CD14-positive monocyte (primary cell): ENCODE results near the gene RNF31. TPM values are rescaled to one million over a fixed set of nuclear protein-coding genes. Genes with fewer than 3 reads are reported as not detected.
A peak's percentile ranks its signal among the peaks of the same experiment; 100 is the strongest.

Experiments
- DNase-seq, 3 donors: peaks; one replicate each; pipeline ENCODE4 v3.0.0-alpha.2; 2011 to 2022
- H2AFZ ChIP-seq: 2 replicates; pipeline ENCODE4 v1.6.0; 2012; ENCODE audit warnings: mild to moderate bottlenecking, low read depth, low read length, inconsistent platforms; ENCODE audit not compliant: insufficient read depth, poor library complexity, severe bottlenecking
- H3K27ac ChIP-seq, 2 donors: 1 replicate in 1 of 2; 2 replicates in 1 of 2; pipeline ENCODE4 v1.5.1; 2012 to 2013; ENCODE audit warnings: low read length in 2 of 2, control low read depth in 1 of 2, inconsistent platforms in 1 of 2, low read depth in 1 of 2, mild to moderate bottlenecking in 1 of 2
- H3K27me3 ChIP-seq, 2 donors: one replicate each; pipeline versions ENCODE4 v1.6.0 to v1.6.1; 2011 to 2013; ENCODE audit warnings: low read length in 2 of 2; ENCODE audit not compliant: control insufficient read depth in 2 of 2, insufficient read depth in 2 of 2
- H3K36me3 ChIP-seq, 2 donors: replicated peaks in 1 of 2; 1 replicate in 1 of 2; 2 replicates in 1 of 2; pipeline versions ENCODE4 v1.5.1 to v1.6.1; 2012 to 2013; ENCODE audit warnings: low read length in 2 of 2, control low read depth in 1 of 2, inconsistent platforms in 1 of 2, mild to moderate bottlenecking in 1 of 2; ENCODE audit not compliant: insufficient read depth in 2 of 2, control insufficient read depth in 1 of 2
- H3K4me1 ChIP-seq, 2 donors: 1 replicate in 1 of 2; 2 replicates in 1 of 2; pipeline versions ENCODE4 v1.5.1 to v1.6.1; 2012 to 2013; ENCODE audit warnings: low read length in 2 of 2, control low read depth in 1 of 2, inconsistent platforms in 1 of 2, mild to moderate bottlenecking in 1 of 2, moderate library complexity in 1 of 2; ENCODE audit not compliant: insufficient read depth in 2 of 2, control insufficient read depth in 1 of 2
- H3K4me2 ChIP-seq: replicated peaks from 2 replicates; pipeline ENCODE3; 2012; ENCODE audit warnings: low read length, moderate library complexity, mild to moderate bottlenecking; ENCODE audit not compliant: poor library complexity, severe bottlenecking; ENCODE audit errors: extremely low read depth
- H3K4me3 ChIP-seq, 3 experiments: fragments of 200-600 bp in 1 of 3; sonication (generic) in 1 of 3; replicated peaks in 1 of 3; 1 replicate in 2 of 3; 2 replicates in 1 of 3; pipeline ENCODE4 v1.5.1; 2011 to 2013; ENCODE audit warnings: low read length in 3 of 3, mild to moderate bottlenecking in 3 of 3, control low read depth in 2 of 3, low read depth in 2 of 3, inconsistent platforms in 1 of 3, moderate library complexity in 1 of 3
- H3K79me2 ChIP-seq: 2 replicates; pipeline ENCODE4 v1.6.0; 2012; ENCODE audit warnings: mild to moderate bottlenecking, control low read depth, inconsistent platforms, low read length, moderate library complexity; ENCODE audit not compliant: insufficient read depth
- H3K9ac ChIP-seq: 2 replicates; pipeline ENCODE4 v1.6.0; 2017; ENCODE audit warnings: low read length, mild to moderate bottlenecking; ENCODE audit not compliant: insufficient read depth, poor library complexity, severe bottlenecking
- H3K9me3 ChIP-seq, 2 donors: replicated peaks in 1 of 2; 1 replicate in 1 of 2; 2 replicates in 1 of 2; pipeline versions ENCODE4 v1.5.1 to v1.6.1; 2012 to 2013; ENCODE audit warnings: low read length in 2 of 2, control low read depth in 1 of 2; ENCODE audit not compliant: control insufficient read depth in 1 of 2, insufficient read depth in 1 of 2
- H4K20me1 ChIP-seq: 2 replicates; pipeline ENCODE4 v1.6.0; 2012; ENCODE audit warnings: mild to moderate bottlenecking, low read length, control low read depth, moderate library complexity; ENCODE audit not compliant: insufficient read depth
- H3K27ac Mint-ChIP-seq, 7 donors: one replicate each; pipeline ENCODE4 v1.8.0; 2020; ENCODE audit warnings: mild to moderate bottlenecking in 7 of 7, mixed read lengths in 7 of 7, moderate library complexity in 6 of 7, inconsistent platforms in 2 of 7
- H3K27me3 Mint-ChIP-seq, 3 donors: one replicate each; pipeline ENCODE4 v1.8.0; 2021 to 2022; ENCODE audit warnings: low read depth in 3 of 3, mild to moderate bottlenecking in 3 of 3, mixed read lengths in 3 of 3, moderate library complexity in 3 of 3, inconsistent platforms in 1 of 3
- H3K36me3 Mint-ChIP-seq, 2 donors: one replicate each; pipeline ENCODE4 v1.8.0; 2020; ENCODE audit warnings: mixed read lengths in 2 of 2, inconsistent platforms in 1 of 2, mild to moderate bottlenecking in 1 of 2
- H3K4me1 Mint-ChIP-seq: one replicate; pipeline ENCODE4 v1.8.0; 2020; ENCODE audit warnings: mild to moderate bottlenecking, mixed read lengths
- H3K4me3 Mint-ChIP-seq, 2 donors: one replicate each; pipeline ENCODE4 v1.8.0; 2020; ENCODE audit warnings: mild to moderate bottlenecking in 2 of 2, mixed read lengths in 2 of 2, moderate library complexity in 1 of 2
- H3K9me3 Mint-ChIP-seq, 7 donors: one replicate each; pipeline ENCODE4 v1.8.0; 2020 to 2022; ENCODE audit warnings: mixed read lengths in 7 of 7, mild to moderate bottlenecking in 6 of 7, moderate library complexity in 6 of 7, inconsistent platforms in 2 of 7
- CTCF ChIP-seq: fragments of 200-600 bp; IDR thresholded peaks from one replicate; pipeline ENCODE4 v1.8.0; 2022; ENCODE audit warnings: antibody characterized with exemption, mild to moderate bottlenecking
- WGBS: methylation state at CpG from one replicate; pipeline ENCODE4 v1.1.5; 2013; ENCODE audit warnings: missing lambda C conversion rate; ENCODE audit not compliant: insufficient coverage; 5-methylcytosine and 5-hydroxymethylcytosine counted together
- intact Hi-C, 2 donors: fragments of 100-400 bp; cut with micrococcal nuclease; formaldehyde crosslinking; loops; one replicate each; pipeline versions ENCODE4 v1.15.0 to v1.15.1; 2023
- polyA plus RNA-seq, 3 donors: library from polyadenylated mRNA; depleted of rRNA in 1 of 3; unstranded in 2 of 3; stranded (reverse) in 1 of 3; fragments of 300-500 nt in 2 of 3; fragments of >200 nt in 1 of 3; fragmentation: Illumina TruSeq in 2 of 3; gene quantifications; 1 replicate in 2 of 3; 2 replicates in 1 of 3; pipeline ENCODE4 v1.2.3, GENCODE V29; 2012 to 2021

Gene RNF31
- polyA plus RNA-seq, 3 donors, result 30.7 to 63.2 (median 36.8) TPM

- peak within 1 kb of the TSS; percentile 75 to 86 for H3K4me3 Mint-ChIP-seq
- no peaks in the 10 kb centered on the region for H3K9me3 ChIP-seq
- DNase-seq, result peak; percentile 61 to 68 (median 65)
- H3K4me1 ChIP-seq, result peaks cover 32 to 41% of the 10 kb centered on the region in 2 donors
- 7% methylated on average over 52 of the region's 63 CpGs for WGBS
- no peak within 1 kb of the TSS for H3K27ac ChIP-seq
- peaks cover 33 to 61% of the 10 kb centered on the region in 2 donors for H3K36me3 ChIP-seq
- peaks cover 0 to 2% (median 0%) of the 10 kb centered on the region in 7 donors for H3K9me3 Mint-ChIP-seq
- H3K27me3 Mint-ChIP-seq, result peaks cover 10 to 19% (median 16%) of the 10 kb centered on the region in 3 donors
- peak within 1 kb of the TSS; percentile 71 for H3K4me2 ChIP-seq
- H2AFZ ChIP-seq, result peak within 1 kb of the TSS; percentile 46
- peaks cover 61 to 79% of the 10 kb centered on the region in 2 donors for H3K36me3 Mint-ChIP-seq
- H3K27me3 ChIP-seq, result no peaks in the 10 kb centered on the region
- peak within 1 kb of the TSS; percentile 17 for H3K9ac ChIP-seq
- peak within 1 kb of the TSS in 6 of 7 donors; percentile 45 to 89 (median 78) for H3K27ac Mint-ChIP-seq
- no peak for TF ChIP-seq CTCF
- peaks cover 42% of the 10 kb centered on the region for H3K4me1 Mint-ChIP-seq
- H4K20me1 ChIP-seq, result peaks cover 40% of the 10 kb centered on the region
- no peaks in the 10 kb centered on the region for H3K79me2 ChIP-seq
- H3K4me3 ChIP-seq, result peak within 1 kb of the TSS in 2 of 3 experiments; percentile 11 to 68
- intact Hi-C loops, result no loop called here
These were observed 24.3 kb downstream of the RNF31 start, which contains the start of gene REC8 for GRCh38 chr14:24171422-24172260. TSS of gene REC8 (plus strand) at chr14:24172080. CDS start at chr14:24172553, 473 bp downstream.

- peak overlapping the region; percentile 59 to 75 for H3K4me3 Mint-ChIP-seq
- TF ChIP-seq CTCF, result no peak
- Histone ChIP-seq H3K4me3 (peak overlapping the region in 1 of 3 experiments; percentile 68), H3K4me1 (peaks cover 26 to 34% of the 10 kb centered on the region in 2 donors), H4K20me1 (peaks cover 33% of the 10 kb centered on the region), H3K27ac (no peak overlapping the region), H3K36me3 (peaks cover 36 to 62% of the 10 kb centered on the region in 2 donors), H3K9ac (peak overlapping the region; percentile 17), H3K9me3 (no peaks in the 10 kb centered on the region), H3K79me2 (no peaks in the 10 kb centered on the region), H3K4me2 (peak overlapping the region; percentile 71), H2AFZ (peak overlapping the region; percentile 46), H3K27me3 (no peaks in the 10 kb centered on the region)
- H3K9me3 Mint-ChIP-seq, result peaks cover 0 to 2% (median 0%) of the 10 kb centered on the region in 7 donors
- H3K4me1 Mint-ChIP-seq, result peaks cover 35% of the 10 kb centered on the region
- intact Hi-C loops, result no loop called here
- WGBS, result 10% methylated on average over 15 of the region's 30 CpGs
- H3K27me3 Mint-ChIP-seq, result peaks cover 10 to 19% (median 16%) of the 10 kb centered on the region in 3 donors
- H3K36me3 Mint-ChIP-seq, result peaks cover 62 to 79% of the 10 kb centered on the region in 2 donors
- H3K27ac Mint-ChIP-seq, result peak overlapping the region in 1 of 7 donors; percentile 68
- DNase-seq, result no peak
These were observed 25.1 kb downstream of the RNF31 start for GRCh38 chr14:24172261-24172860.
